Stimulated activated CD8-positive, alpha-beta memory T cell treated with anti-CD3 and anti-CD28 coated beads, Interleukin-4, amount 100 ng/mL, for 48 hours (primary cell): ENCODE results near the gene CAPN3.

Experiments
- DNase-seq: peaks from one replicate; pipeline ENCODE4 v3.0.0-alpha.2; 2020

The CAPN3 gene

DNA sequence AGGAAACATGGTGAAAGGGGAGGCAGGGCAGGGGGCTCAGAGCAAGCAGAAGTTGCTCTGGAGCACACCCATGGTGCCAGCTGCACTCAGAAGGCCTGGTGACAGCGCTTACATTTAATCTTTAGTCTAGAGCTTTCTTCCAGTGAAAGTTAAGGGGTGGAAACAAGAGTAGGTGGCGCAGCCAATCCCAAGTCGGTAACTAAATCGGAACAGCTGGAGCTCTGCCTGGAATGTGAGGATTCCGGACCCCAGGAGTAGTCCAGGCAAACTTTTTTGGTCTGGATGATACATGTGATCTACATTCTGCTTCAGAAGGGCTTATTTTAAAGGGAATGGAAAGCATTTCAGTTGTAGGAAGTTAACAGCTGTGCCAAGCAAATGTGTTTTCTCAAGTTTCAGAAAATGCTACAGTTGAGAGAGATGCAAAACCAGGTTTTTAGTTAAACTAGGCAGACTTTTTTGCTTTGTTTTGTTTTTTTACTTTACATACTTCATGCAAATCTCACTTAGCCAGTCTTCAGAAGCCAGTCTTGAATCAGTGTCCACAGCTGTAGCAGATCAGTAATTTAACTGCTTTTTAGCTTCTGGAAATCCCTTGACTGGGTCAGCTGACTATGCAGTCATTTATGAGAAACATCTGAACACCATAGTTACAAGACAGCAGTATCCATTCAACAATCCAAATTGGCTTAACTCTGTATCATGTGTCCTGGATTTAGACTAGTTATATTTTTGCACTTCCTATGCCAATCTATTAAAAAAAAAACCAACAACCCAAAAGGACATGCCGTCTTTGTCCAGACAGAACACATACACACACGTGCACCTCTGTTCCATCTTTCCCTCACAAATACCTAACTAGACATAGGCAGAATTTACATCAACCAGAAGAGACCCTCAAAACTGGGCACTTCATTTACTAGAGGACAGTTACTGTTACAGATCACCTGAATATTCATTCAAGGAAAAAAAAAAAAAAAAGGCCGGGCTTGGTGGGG lies 98.4 kb downstream of the CAPN3 start:
- no peak for DNase-seq

DNA sequence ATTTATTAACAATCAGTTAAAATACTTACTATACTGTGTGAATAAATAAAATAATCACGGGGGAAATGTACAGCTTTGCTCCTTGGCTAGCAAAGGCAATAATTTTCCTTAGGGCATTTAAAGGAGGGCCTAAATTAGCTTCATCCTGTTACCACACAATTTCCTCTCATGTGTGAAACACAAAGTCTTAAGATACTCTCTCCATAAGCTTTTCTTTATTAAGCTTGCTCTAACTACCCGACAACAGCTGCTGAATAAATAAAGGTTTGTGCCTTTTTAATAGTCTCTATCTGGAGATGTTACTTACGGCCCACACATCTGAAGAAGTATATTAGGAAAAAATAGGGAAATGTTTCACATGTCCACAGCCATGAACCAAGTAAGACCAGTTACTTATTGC lies 102.0 kb downstream of the CAPN3 start:
- DNase-seq: no peak
